Measurements from ENCODE around the gene CD8B2. TPM values are rescaled to one million over a fixed set of nuclear protein-coding genes. Genes with fewer than 3 reads are reported as not detected.
"Not testable (repeated sequence)": the region's sequence is repeated elsewhere in the genome, so short reads cannot be mapped to it uniquely, and the experiment has no call there.

CD8B2 gene
- total and polyA plus RNA-seq, 2 experiments from 2014 or later, result 0.06 TPM; not detected in 1

- TF ChIP-seq ZNF462 (CRISPR knock-in tag; IDR thresholded peaks at IDR 0.05) (no peak), NANOG (IDR thresholded peaks at IDR 0.05; ENCODE audit: borderline replicate concordance) (no peak)
These were observed 78.9 kb downstream of the CD8B2 start (continued) for GRCh38 chr2:106566050-106566449.

- H3K9me3 Mint-ChIP-seq; H3K27ac Mint-ChIP-seq; ATAC-seq; H3K4me2 ChIP-seq; H3K27me3 ChIP-seq (ENCODE audit: insufficient read depth); H3K36me3 ChIP-seq (ENCODE audit: insufficient read depth); H3F3A ChIP-seq (replicated peaks; ENCODE audit: low read depth); H2AFZ ChIP-seq; H3K27me3 Mint-ChIP-seq (ENCODE audit: insufficient read depth, low read depth, poor library complexity); H3K79me2 ChIP-seq (replicated peaks; ENCODE audit: insufficient read depth); H3K4me1 Mint-ChIP-seq; H3K9me2 ChIP-seq (ENCODE audit: insufficient read depth); H3K36me3 Mint-ChIP-seq (ENCODE audit: low read depth); DNase-seq (ENCODE audit: low spot score); H3K4me3 Mint-ChIP-seq; H3K27ac ChIP-seq (ENCODE audit: low read depth); H3K4me1 ChIP-seq (ENCODE audit: insufficient read depth); H3K4me3 ChIP-seq; H4K20me1 ChIP-seq (replicated peaks; ENCODE audit: insufficient read depth): not testable (repeated sequence)
These were observed 79.3 kb downstream of the CD8B2 start for GRCh38 chr2:106566484-106566883.

- Histone ChIP-seq H3K4me3 (no peak overlapping the region), H3K36me3 (ENCODE audit: insufficient read depth) (no peaks in the 10 kb centered on the region), H3K9me2 (ENCODE audit: insufficient read depth) (0 out of 2 replicates have a peak, but pooled peaks cover 5% of the 10 kb centered on the region), H3K4me2 (no peak overlapping the region), H4K20me1 (replicated peaks; ENCODE audit: insufficient read depth) (no peaks in the 10 kb centered on the region), H3K27me3 (ENCODE audit: insufficient read depth) (no peaks in the 10 kb centered on the region), H3K4me1 (ENCODE audit: insufficient read depth) (no peaks in the 10 kb centered on the region), H3K27ac (ENCODE audit: low read depth) (no peak overlapping the region), H3F3A (replicated peaks; ENCODE audit: low read depth) (no peaks in the 10 kb centered on the region), H3K79me2 (replicated peaks; ENCODE audit: insufficient read depth) (no peaks in the 10 kb centered on the region), H2AFZ (no peak overlapping the region)
- H3K27ac Mint-ChIP-seq, result no peak overlapping the region
- no peak for DNase-seq (ENCODE audit: low spot score)
- no peaks in the 10 kb centered on the region for H3K36me3 Mint-ChIP-seq (ENCODE audit: low read depth)
- no peaks in the 10 kb centered on the region for H3K4me1 Mint-ChIP-seq
- no peak for ATAC-seq
- H3K27me3 Mint-ChIP-seq (ENCODE audit: insufficient read depth, low read depth, poor library complexity), result peaks cover 8% of the 10 kb centered on the region
- no peak overlapping the region for H3K4me3 Mint-ChIP-seq
- no peaks in the 10 kb centered on the region for H3K9me3 Mint-ChIP-seq
- TF ChIP-seq CTCF (conservative IDR thresholded peaks at IDR 0.05; ENCODE audit: low read depth in 2 of 2), result no peak
- TF ChIP-seq CREB1 (CRISPR knock-in tag; IDR thresholded peaks at IDR 0.05; ENCODE audit: low read depth), result no peak
- no peak for TF ChIP-seq NANOG (IDR thresholded peaks at IDR 0.05; ENCODE audit: borderline replicate concordance)
- TF ChIP-seq ETS1 (IDR thresholded peaks at IDR 0.05), result no peak
- TF ChIP-seq EZH2phosphoT487 (IDR thresholded peaks at IDR 0.05; ENCODE audit: unreplicated experiment), result no peak
- no peak for TF ChIP-seq POLR2AphosphoS5 (IDR thresholded peaks at IDR 0.05; ENCODE audit: low read depth)
These were observed 83.2 kb downstream of the CD8B2 start for GRCh38 chr2:106570316-106570715.

Data from GM23338 (cell line).